Ascending aorta (tissue), 2 donors: Measurements from ENCODE around the gene COL20A1. TPM values are rescaled to one million over a fixed set of nuclear protein-coding genes. Genes with fewer than 3 reads are reported as not detected.

Experiments used
- DNase-seq, 2 donors: peaks; one replicate each; pipeline ENCODE4 v3.0.0-alpha.2; 2019; ENCODE audit warnings: low spot score in 2 of 2
- H3K27ac ChIP-seq, 2 donors: fragments of 200-600 bp; sonication (generic); one replicate each; pipeline ENCODE4 v1.5.1; 2016 to 2017; ENCODE audit warnings: mild to moderate bottlenecking in 1 of 2
- H3K27me3 ChIP-seq: fragments of 200-600 bp; sonication (generic); one replicate; pipeline ENCODE4 v1.5.1; 2017
- H3K36me3 ChIP-seq, 2 donors: fragments of 200-600 bp; sonication (generic); one replicate each; pipeline ENCODE4 v1.5.1; 2016
- H3K4me1 ChIP-seq, 2 donors: fragments of 200-600 bp; sonication (generic); one replicate each; pipeline ENCODE4 v1.5.1; 2016 to 2017; ENCODE audit warnings: mild to moderate bottlenecking in 1 of 2
- H3K4me3 ChIP-seq, 2 donors: fragments of 200-600 bp; sonication (generic); one replicate each; pipeline ENCODE4 v1.5.1; 2016 to 2017; ENCODE audit warnings: mild to moderate bottlenecking in 1 of 2
- H3K9me3 ChIP-seq, 2 donors: fragments of 200-600 bp; sonication (generic); one replicate each; pipeline ENCODE4 v1.5.1; 2016
- CTCF ChIP-seq, 3 experiments: fragments of 200-600 bp in 2 of 3; fragments of 450-650 bp in 1 of 3; sonication (generic) in 2 of 3; IDR thresholded peaks; one replicate each; pipeline ENCODE4 v1.5.1; 2016 to 2019; ENCODE audit warnings: antibody characterized with exemption in 3 of 3, mild to moderate bottlenecking in 1 of 3, moderate library complexity in 1 of 3
- intact Hi-C: fragments of 100-400 bp; cut with DNase I; formaldehyde crosslinking; loops from one replicate; pipeline ENCODE4 v1.15.1; 2023
- total RNA-seq: library from RNA; depleted of rRNA; stranded (reverse); fragments of >200 nt; gene quantifications from one replicate; pipeline ENCODE4 v1.1.0, GENCODE V29; 2016

The COL20A1 gene
- total RNA-seq, 1 donor from 2014 or later: not detected

GRCh38 chr20:63346131-63347080 is 53.4 kb downstream of the COL20A1 start:
- TF ChIP-seq CTCF (IDR thresholded peaks at IDR 0.05): no peak
- intact Hi-C loops: no loop called here
- no peaks in the 10 kb centered on the region for H3K27me3 ChIP-seq
- H3K4me1 ChIP-seq: no peaks in the 10 kb centered on the region
- no peak overlapping the region for H3K27ac ChIP-seq
- H3K9me3 ChIP-seq: no peaks in the 10 kb centered on the region
- H3K4me3 ChIP-seq: no peak overlapping the region
- DNase-seq: no peak
- H3K36me3 ChIP-seq: no peaks in the 10 kb centered on the region

GRCh38 chr20:63347081-63347741 is 54.2 kb downstream of the COL20A1 start:
- no peaks in the 10 kb centered on the region for H3K27me3 ChIP-seq
- no peak for TF ChIP-seq CTCF (IDR thresholded peaks at IDR 0.05)
- intact Hi-C loops: no loop called here
- H3K4me3 ChIP-seq: no peak overlapping the region
- H3K9me3 ChIP-seq: no peaks in the 10 kb centered on the region
- no peak overlapping the region for H3K27ac ChIP-seq
- no peaks in the 10 kb centered on the region for H3K36me3 ChIP-seq
- no peaks in the 10 kb centered on the region for H3K4me1 ChIP-seq
- no peak for DNase-seq

- Histone ChIP-seq H3K9me3 (no peaks in the 10 kb centered on the region), H3K27me3 (peaks cover 6% of the 10 kb centered on the region), H3K36me3 (no peaks in the 10 kb centered on the region), H3K4me1 (no peaks in the 10 kb centered on the region), H3K27ac (no peak overlapping the region), H3K4me3 (no peak overlapping the region)
- intact Hi-C loops: no loop called here
- no peak for DNase-seq
- TF ChIP-seq CTCF (IDR thresholded peaks at IDR 0.05): no peak
Measured at GRCh38 chr20:63347950-63348827, 55.2 kb downstream of the COL20A1 start.

GRCh38 chr20:63348828-63349515 is 56.0 kb downstream of the COL20A1 start:
- H3K4me1 ChIP-seq: no peaks in the 10 kb centered on the region
- DNase-seq: no peak
- H3K36me3 ChIP-seq: no peaks in the 10 kb centered on the region
- TF ChIP-seq CTCF (IDR thresholded peaks at IDR 0.05): no peak
- no peak overlapping the region for H3K4me3 ChIP-seq
- intact Hi-C loops: no loop called here
- H3K27me3 ChIP-seq: peaks cover 6% of the 10 kb centered on the region
- no peak overlapping the region for H3K27ac ChIP-seq
- H3K9me3 ChIP-seq: no peaks in the 10 kb centered on the region

- no peak for TF ChIP-seq CTCF (IDR thresholded peaks at IDR 0.05)
- DNase-seq: no peak
- peaks cover 6% of the 10 kb centered on the region for H3K27me3 ChIP-seq
- no peaks in the 10 kb centered on the region for H3K36me3 ChIP-seq
- no peak overlapping the region for H3K4me3 ChIP-seq
- H3K4me1 ChIP-seq: no peaks in the 10 kb centered on the region
- intact Hi-C loops: no loop called here
- no peak overlapping the region for H3K27ac ChIP-seq
- no peaks in the 10 kb centered on the region for H3K9me3 ChIP-seq
Measured at GRCh38 chr20:63349516-63349895, 56.5 kb downstream of the COL20A1 start.
